HL-60/S4 (cell line): ENCODE measurements around the gene DLGAP1.
"Not testable (repeated sequence)": the region's sequence is repeated elsewhere in the genome, so short reads cannot be mapped to it uniquely, and the experiment has no call there.

Source experiments
- in situ Hi-C: fragments of 300-500 bp; cut with MboI; formaldehyde crosslinking; loops from 2 replicates; pipeline ENCODE4 v1.14.3; 2022; ENCODE audit warnings: low sequenced_read_pairs

The DLGAP1 gene

GRCh38 chr18:3479978-3480509 lies 975.1 kb downstream of the DLGAP1 start:
- in situ Hi-C loops: no loop called here

- in situ Hi-C loops: no loop called here
These were observed 976.7 kb downstream of the DLGAP1 start for GRCh38 chr18:3478262-3478978.

GRCh38 chr18:3472681-3473544 lies 982.2 kb downstream of the DLGAP1 start:
- in situ Hi-C loops: no loop called here

GRCh38 chr18:3472121-3472520 lies 983.0 kb downstream of the DLGAP1 start:
- in situ Hi-C loops: not testable (repeated sequence)

- in situ Hi-C loops: no loop called here
These were observed 983.9 kb downstream of the DLGAP1 start for GRCh38 chr18:3471141-3471648.

GRCh38 chr18:3468833-3469232 lies 986.3 kb downstream of the DLGAP1 start:
- in situ Hi-C loops: no loop called here

GRCh38 chr18:3468066-3468705 lies 986.9 kb downstream of the DLGAP1 start:
- in situ Hi-C loops: no loop called here

- in situ Hi-C loops: no loop called here
These were observed 988.2 kb downstream of the DLGAP1 start for GRCh38 chr18:3466872-3467271.

GRCh38 chr18:3466045-3466444 lies 989.1 kb downstream of the DLGAP1 start:
- in situ Hi-C loops: no loop called here

GRCh38 chr18:3463051-3463450 lies 992.1 kb downstream of the DLGAP1 start:
- in situ Hi-C loops: no loop called here

- in situ Hi-C loops: no loop called here
These were observed 993.4 kb downstream of the DLGAP1 start for GRCh38 chr18:3461704-3462103.

GRCh38 chr18:3460823-3461398 lies 994.2 kb downstream of the DLGAP1 start:
- in situ Hi-C loops: no loop called here

- in situ Hi-C loops: loop anchor here (10.0 kb wide), 1 partner anchor 206 kb away; no protein-coding TSS in a partner anchor
These were observed 995.9 kb downstream of the DLGAP1 start for GRCh38 chr18:3458952-3459853.

GRCh38 chr18:3458378-3458777 lies 996.7 kb downstream of the DLGAP1 start:
- in situ Hi-C loops: loop anchor here (10.0 kb wide), 1 partner anchor 206 kb away; no protein-coding TSS in a partner anchor

GRCh38 chr18:3457261-3457724 lies 997.8 kb downstream of the DLGAP1 start:
- in situ Hi-C loops: loop anchor here (10.0 kb wide), 1 partner anchor 208 kb away; no protein-coding TSS in a partner anchor

- in situ Hi-C loops: loop anchor here (10.0 kb wide), 1 partner anchor 208 kb away; no protein-coding TSS in a partner anchor
These were observed 998.4 kb downstream of the DLGAP1 start for GRCh38 chr18:3456686-3457069.

- in situ Hi-C loops: loop anchor here (10.0 kb wide), 1 partner anchor 209 kb away; no protein-coding TSS in a partner anchor
These were observed 999.0 kb downstream of the DLGAP1 start for GRCh38 chr18:3455907-3456685.

- in situ Hi-C loops: loop anchor here (10.0 kb wide), 1 partner anchor 210 kb away; no protein-coding TSS in a partner anchor
These were observed 999.9 kb downstream of the DLGAP1 start for GRCh38 chr18:3455090-3455635.
